ENCODE data around the gene ALS2CL.

Gene ALS2CL

DNA sequence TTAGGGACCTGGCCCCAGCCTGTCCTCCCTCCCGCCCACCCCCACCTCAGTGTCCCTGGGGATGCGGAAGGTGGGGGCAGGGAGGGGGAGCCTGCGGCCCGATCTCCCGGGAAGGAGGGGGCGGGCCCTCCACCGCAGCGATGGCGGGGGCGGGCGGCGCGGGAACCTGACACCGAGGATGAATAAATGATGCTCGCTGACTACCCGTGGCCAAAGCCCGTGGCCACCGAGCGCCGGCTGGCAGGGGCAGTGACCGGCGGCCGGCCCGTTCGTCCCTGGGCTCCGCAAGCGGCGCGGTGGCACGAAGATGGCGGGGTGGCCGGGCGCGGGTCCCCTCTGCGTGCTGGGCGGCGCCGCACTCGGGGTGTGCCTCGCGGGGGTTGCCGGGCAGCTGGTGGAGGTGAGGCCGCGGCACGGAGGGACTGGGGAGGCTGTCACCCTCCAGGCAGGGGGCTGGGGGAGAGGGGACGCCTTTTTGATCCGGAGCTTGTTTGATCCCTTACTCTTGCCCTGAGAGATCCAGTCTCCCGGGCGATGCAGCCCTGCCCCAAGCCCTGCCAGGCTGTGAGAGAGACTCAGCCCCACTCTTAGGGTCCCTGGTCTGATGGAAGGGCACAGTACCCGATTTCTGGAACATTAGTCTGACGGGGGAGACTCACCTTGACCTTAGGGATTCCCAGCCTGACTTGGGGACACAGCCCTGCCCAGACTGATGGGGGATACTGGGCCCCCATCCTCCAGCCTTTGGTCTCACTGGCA is 7.9 kb upstream of the ALS2CL start, which contains the start of gene TMIE:
TMIE (plus strand) TSS at position 212 of the 759 bp plus-strand sequence; CDS start at position 308, 96 bp downstream.
- no peak for DNase-seq

GRCh38 chr3:46700772-46701171 is 7.3 kb upstream of the ALS2CL start:
- DNase-seq, result no peak

- no peak for DNase-seq
Measured at GRCh38 chr3:46699676-46700523, 6.4 kb upstream of the ALS2CL start.

DNA sequence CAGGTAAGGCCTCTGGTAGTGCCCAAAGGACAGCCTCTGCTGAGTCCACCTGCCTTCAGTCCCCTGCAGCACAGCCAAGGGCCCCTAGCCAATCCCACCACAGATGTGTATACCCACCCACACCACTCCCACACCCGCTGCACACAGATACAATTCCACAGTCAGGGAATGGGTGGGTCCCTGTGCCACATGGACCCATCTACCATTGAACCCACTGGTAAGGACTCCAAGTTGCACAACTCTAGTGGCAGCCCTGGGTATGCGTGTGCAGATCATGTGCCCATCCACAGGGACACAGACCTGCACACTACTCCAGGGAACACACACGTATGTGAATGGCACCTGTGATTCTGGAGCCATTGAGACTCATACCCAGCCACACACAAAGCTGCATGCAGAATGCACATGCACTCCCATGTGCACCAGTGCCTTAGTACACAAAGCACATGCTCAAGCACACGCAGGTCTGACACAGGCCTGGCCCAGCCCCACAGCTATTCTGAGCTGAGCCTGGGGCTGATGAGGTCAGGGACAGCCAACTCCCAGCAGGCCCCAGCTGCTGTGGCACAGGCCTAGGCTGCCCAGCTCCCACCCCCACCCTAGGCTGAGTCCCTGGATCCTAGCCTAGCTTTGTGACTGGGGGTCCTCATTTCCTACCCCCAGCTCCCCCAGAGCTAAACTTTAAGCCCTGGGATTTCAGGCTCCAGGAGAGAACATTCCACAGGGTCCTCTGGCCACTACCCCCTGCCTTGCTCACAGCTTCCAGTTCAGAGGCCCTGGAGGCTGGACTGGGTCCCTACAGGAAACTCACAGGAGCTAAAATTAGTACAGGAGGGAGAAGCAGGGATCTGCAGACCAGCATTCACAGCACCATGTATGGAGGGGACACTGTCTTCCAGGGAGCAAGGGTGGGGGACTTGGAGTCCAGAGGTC is 2.7 kb upstream of the ALS2CL start:
- DNase-seq, result no peak

DNA sequence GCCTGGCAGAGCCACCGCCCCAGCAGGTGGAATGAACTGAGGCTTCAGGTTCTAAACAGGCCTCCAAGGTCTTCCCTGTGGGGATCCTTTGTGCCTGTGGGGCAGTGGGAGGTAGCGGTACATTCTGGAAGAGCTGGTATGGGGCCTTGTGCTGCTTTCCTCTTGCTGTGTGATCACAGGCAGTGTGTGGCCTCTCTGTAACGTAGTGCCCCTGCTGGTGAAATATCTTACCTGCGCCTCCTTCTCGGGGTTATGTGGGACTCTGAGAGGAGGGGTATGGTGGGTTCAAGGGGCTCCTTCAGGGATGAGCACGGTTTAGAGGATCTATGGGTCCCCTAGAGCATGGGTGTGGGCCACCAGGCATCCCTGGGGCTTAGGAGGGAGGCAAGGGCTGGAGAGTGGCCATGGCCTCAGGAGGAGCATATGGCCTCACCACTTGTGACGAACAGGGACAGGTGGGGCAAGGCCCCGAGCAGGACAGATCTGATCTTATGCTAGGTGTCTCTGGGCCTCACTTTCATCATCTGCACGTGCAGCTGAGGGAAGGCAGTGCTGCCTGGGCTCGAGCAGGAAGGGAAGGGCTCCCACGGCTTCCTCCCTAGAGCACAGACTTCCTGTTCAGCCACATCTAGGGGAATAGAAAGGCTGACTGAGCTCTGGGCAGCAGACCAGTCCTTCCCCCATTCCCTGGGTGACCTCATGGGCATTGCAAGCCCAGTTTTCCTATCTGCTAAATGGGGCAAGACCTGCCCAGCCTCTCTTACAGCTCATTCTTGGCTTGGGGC is 1.9 kb upstream of the ALS2CL start:
- no peak for DNase-seq

DNA sequence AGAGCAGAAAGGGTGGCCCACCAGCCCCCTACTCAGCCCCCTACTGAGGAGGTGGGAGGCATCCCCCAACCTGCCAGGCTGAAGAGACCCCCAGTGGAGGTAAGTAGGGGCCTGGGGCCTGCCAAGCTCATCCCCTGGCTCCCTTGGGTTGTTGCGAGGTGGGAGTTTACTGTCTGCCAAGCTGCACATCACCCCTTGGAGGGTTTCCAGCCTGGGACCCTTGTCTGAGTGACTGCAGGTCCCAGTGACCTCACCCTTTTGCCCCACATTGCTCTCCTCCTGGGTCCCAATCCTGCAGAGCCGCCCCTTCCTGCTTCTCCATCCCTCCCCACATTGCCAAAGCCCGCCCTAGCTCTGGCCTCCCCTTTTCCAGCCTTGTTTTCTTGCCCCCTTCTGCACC is 1.0 kb upstream of the ALS2CL start:
- DNase-seq, result no peak

GRCh38 chr3:46693892-46694226 is 380 bp upstream of the ALS2CL start:
- DNase-seq, result no peak

DNA sequence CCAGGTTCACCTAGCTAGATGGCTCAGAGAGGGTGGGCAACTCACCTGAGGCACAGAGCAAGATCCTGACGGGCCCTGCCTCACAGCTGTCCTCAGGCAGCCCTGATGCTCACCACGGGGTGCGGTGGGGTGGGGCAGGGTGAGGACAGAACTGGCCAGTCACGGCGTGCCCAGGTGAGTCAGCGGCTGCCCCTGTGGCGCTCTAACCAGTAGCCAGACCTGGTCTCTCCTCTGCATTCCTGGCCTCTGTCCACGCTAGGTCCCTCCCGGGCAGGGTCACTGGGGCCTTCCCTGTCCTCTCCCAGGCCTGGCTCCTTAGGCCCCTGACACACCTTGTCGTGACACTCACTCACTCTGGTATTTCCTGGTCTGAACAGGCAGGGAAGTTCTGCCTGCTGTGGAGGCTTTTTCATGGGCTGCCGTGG is 901 bp downstream of the ALS2CL start:
- DNase-seq, result no peak

- DNase-seq, result no peak
Measured at GRCh38 chr3:46690798-46691197, 2.7 kb downstream of the ALS2CL start.

GRCh38 chr3:46685446-46685845 is 8.0 kb downstream of the ALS2CL start:
- DNase-seq, result no peak

- no peak for DNase-seq
Measured at GRCh38 chr3:46684891-46685290, 8.6 kb downstream of the ALS2CL start.

DNA sequence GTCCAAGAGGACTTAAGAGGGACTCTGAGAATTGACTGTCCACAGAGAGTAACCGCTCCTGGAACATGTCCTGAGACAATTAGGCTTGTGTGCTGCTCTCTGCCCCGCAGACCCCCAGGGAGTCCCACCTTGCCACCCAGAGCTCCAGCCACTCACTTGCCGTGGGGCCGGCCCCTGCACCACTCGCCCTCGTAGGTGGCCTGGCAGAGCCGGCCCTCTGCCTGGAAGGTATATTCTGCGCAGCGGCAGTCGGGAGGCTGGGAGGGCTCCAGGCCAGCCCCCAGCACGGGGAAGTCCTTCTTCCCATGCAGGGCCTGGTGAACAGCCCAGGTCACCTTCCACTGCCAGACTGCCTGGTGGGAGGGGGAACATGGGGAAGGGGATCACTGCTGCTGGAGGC is 10.5 kb downstream of the ALS2CL start:
- DNase-seq, result no peak

- DNase-seq, result no peak
Measured at GRCh38 chr3:46681856-46682540, 11.5 kb downstream of the ALS2CL start.

DNA sequence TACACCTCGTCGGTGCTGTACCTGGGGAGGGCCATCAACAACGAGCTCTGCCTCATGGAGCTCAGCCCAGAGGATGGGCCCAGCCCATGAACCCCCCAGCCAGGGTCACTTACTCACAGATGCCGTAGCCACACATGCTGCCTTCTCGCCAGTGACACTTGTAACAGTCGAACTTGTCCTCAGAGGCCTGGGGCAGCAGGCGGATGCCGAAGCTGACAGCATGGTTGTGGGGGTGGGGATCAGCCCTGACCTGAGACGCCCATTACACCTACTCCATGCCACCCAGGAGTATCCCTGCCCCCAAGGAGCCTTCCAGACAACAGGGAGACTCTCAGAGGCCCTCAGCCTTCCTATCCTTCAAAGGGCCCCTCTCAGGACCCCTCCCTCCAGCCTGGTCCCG is 12.1 kb downstream of the ALS2CL start:
- DNase-seq, result no peak

- no peak for DNase-seq
Measured at GRCh38 chr3:46680298-46680826, 13.1 kb downstream of the ALS2CL start.

GRCh38 chr3:46679681-46680080 is 13.8 kb downstream of the ALS2CL start:
- no peak for DNase-seq

DNA sequence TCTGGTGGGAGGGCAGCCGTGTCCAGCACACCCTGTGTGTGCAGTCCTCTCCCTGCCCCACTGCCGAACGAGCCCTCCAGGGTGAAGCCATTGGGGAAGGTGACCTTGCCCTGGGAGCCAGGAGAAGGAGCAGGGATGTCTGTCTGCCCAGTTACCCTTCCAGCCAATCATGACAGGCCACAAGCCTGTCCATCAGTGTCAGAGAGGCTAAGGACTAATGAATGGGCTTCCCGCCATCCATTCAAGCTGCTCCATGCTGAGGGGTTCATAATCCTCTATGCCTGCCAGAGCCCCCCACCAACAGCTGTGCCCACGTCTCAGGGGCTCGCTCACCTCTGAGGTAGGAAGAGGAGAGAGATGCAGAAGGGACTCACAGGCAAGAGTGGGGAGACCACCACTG is 15.2 kb downstream of the ALS2CL start:
- DNase-seq, result no peak

DNA sequence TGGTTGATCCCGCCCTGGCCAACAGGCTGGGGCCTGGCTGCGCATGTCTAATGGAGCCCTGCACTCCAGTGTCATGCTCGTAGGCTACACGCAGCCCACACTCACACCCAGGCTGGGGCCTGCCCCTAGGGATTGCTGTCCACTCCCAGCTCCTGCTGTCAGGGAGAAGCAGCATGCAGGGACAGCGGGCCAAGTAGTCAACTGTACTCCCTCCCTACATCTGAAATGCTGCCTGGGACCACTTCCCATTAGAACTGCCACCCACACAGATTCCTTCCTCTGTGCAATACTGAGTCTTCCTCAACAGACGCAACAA is 16.1 kb downstream of the ALS2CL start:
- no peak for DNase-seq

- DNase-seq, result no peak
Measured at GRCh38 chr3:46676601-46677410, 16.7 kb downstream of the ALS2CL start.

DNA sequence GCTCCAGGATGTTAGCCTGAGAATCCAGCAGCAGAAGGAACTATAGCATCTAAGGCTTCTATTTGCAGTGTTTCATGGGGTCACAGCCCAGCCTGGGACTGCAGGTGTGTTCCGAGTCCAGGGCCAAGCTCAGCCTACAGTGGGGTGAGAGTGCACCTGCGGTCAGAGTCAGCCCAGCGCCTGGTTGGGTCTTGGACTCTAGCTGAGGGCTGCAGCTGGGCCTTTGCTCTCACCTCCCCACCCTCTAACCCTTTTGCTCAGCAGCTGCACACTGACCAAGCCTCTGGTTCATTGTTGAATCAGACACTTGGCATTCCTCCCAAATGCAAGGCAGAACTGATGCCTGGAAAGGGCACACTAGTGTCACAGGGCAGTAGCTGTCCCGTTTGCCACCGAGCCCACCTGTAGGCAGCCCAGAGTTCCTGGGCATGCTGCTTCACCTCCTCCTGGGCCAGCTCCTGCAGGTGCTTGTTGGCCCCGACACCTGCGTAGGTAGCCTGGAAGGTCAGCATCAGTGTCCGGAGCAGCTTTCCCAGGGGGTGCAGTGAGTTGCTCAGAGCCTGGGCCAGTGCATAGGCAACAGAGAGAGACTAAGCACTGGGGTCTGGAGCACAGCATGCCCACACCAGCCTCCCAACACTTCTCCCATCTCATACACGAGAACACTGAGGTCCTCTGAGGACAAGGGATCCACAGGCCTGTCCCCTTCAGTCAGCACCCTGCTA is 17.5 kb downstream of the ALS2CL start:
- no peak for DNase-seq
